Measurements from ENCODE around the gene ARID1B. TPM values are rescaled to one million over a fixed set of nuclear protein-coding genes. Genes with fewer than 3 reads are reported as not detected.

ARID1B gene
- total and polyA plus RNA-seq, 9 of the 15 experiments (the other 6 are each of a cell fraction or from before 2014, with no cell fraction given), result 12.5 to 50.5 (median 25.8) TPM

DNA sequence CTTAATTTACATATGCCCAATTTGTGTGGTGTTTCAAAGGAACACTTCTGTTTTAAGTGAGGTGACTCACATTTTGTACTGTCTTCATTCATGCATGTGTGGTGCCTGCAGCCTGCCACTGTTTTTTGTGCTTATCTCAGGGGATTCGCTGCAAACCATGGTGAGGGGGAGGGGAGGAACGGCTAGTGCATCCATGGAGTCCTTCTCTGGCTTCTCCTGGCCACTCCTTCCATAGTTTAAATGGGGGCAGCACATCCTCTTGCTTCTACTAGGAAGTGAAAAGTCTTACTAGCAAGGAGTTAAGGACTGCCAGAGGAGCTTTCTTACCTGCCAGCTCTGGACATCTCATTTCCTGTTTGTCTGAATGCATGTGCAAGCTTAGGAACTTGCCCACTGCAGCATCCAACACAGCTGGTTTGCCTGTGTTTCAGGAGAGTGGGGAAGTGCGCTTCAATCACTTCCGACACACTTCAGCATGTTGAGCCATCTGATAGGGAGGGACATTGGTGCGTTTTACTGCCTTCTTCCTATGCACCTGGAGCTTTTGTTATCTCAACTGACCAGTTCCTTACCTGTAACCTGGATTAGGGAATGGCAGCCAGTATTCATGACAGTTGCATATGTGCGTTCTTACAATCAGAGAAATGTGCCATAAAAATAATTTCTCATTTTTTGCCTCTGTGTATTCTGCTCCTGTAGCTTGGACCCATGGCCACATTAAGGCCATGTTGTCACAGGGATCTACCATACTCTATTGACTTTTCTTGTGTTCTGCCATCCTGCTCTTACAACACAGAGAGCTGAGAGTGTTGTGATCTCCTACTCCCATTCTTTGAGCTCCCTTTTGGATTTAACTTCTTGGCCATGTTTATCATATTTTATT, 211.3 kb downstream of the ARID1B start (continued):
- TF ChIP-seq ZNF444 (CRISPR knock-in tag; IDR thresholded peaks at IDR 0.05), result no peak
- TF ChIP-seq FOXA1 (IDR thresholded peaks at IDR 0.05; ENCODE audit: borderline replicate concordance), result no peak
- no peak for TF ChIP-seq ARID2 (IDR thresholded peaks at IDR 0.05)
- no peak for TF ChIP-seq NFXL1 (CRISPR knock-in tag; IDR thresholded peaks at IDR 0.05)
- TF ChIP-seq, protein P1, sequence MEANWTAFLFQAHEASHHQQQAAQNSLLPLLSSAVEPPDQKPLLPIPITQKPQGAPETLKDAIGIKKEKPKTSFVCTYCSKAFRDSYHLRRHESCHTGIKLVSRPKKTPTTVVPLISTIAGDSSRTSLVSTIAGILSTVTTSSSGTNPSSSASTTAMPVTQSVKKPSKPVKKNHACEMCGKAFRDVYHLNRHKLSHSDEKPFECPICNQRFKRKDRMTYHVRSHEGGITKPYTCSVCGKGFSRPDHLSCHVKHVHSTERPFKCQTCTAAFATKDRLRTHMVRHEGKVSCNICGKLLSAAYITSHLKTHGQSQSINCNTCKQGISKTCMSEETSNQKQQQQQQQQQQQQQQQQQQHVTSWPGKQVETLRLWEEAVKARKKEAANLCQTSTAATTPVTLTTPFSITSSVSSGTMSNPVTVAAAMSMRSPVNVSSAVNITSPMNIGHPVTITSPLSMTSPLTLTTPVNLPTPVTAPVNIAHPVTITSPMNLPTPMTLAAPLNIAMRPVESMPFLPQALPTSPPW (CRISPR knock-in tag; IDR thresholded peaks at IDR 0.05), result no peak
- no peak for TF ChIP-seq STAT5B (CRISPR knock-in tag; IDR thresholded peaks at IDR 0.05)
- no peak for TF ChIP-seq ZNF445 (CRISPR knock-in tag; IDR thresholded peaks at IDR 0.05; ENCODE audit: low read depth)
- 0 out of 2 replicates have a peak, but pooled peaks have one; percentile 18 for TF ChIP-seq STAT5A (IDR thresholded peaks at IDR 0.05; ENCODE audit: borderline replicate concordance, low read length)
- TF ChIP-seq ZNF780A (CRISPR knock-in tag; IDR thresholded peaks at IDR 0.05), result no peak
- TF ChIP-seq, protein P2, sequence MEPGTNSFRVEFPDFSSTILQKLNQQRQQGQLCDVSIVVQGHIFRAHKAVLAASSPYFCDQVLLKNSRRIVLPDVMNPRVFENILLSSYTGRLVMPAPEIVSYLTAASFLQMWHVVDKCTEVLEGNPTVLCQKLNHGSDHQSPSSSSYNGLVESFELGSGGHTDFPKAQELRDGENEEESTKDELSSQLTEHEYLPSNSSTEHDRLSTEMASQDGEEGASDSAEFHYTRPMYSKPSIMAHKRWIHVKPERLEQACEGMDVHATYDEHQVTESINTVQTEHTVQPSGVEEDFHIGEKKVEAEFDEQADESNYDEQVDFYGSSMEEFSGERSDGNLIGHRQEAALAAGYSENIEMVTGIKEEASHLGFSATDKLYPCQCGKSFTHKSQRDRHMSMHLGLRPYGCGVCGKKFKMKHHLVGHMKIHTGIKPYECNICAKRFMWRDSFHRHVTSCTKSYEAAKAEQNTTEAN (CRISPR knock-in tag; IDR thresholded peaks at IDR 0.05), result no peak
- 0 out of 2 replicates have a peak, but pooled peaks have one; percentile 24 for TF ChIP-seq SMAD4 (CRISPR knock-in tag; conservative IDR thresholded peaks at IDR 0.05)
- no peak for TF ChIP-seq ZKSCAN8 (CRISPR knock-in tag; IDR thresholded peaks at IDR 0.05)
- TF ChIP-seq TRIM24 (IDR thresholded peaks at IDR 0.05), result peak; percentile 37 to 40; a peak in 3 of 4 replicates
- 0 out of 2 replicates have a peak, but pooled peaks have one; percentile 20 for TF ChIP-seq MTA2 (IDR thresholded peaks at IDR 0.05; ENCODE audit: low read depth)
- TF ChIP-seq, protein P3, sequence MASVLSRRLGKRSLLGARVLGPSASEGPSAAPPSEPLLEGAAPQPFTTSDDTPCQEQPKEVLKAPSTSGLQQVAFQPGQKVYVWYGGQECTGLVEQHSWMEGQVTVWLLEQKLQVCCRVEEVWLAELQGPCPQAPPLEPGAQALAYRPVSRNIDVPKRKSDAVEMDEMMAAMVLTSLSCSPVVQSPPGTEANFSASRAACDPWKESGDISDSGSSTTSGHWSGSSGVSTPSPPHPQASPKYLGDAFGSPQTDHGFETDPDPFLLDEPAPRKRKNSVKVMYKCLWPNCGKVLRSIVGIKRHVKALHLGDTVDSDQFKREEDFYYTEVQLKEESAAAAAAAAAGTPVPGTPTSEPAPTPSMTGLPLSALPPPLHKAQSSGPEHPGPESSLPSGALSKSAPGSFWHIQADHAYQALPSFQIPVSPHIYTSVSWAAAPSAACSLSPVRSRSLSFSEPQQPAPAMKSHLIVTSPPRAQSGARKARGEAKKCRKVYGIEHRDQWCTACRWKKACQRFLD (CRISPR knock-in tag; IDR thresholded peaks at IDR 0.05), result no peak
- TF ChIP-seq, protein P4, sequence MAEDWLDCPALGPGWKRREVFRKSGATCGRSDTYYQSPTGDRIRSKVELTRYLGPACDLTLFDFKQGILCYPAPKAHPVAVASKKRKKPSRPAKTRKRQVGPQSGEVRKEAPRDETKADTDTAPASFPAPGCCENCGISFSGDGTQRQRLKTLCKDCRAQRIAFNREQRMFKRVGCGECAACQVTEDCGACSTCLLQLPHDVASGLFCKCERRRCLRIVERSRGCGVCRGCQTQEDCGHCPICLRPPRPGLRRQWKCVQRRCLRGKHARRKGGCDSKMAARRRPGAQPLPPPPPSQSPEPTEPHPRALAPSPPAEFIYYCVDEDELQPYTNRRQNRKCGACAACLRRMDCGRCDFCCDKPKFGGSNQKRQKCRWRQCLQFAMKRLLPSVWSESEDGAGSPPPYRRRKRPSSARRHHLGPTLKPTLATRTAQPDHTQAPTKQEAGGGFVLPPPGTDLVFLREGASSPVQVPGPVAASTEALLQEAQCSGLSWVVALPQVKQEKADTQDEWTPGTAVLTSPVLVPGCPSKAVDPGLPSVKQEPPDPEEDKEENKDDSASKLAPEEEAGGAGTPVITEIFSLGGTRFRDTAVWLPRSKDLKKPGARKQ (CRISPR knock-in tag; IDR thresholded peaks at IDR 0.05), result no peak
- TF ChIP-seq, protein P5, sequence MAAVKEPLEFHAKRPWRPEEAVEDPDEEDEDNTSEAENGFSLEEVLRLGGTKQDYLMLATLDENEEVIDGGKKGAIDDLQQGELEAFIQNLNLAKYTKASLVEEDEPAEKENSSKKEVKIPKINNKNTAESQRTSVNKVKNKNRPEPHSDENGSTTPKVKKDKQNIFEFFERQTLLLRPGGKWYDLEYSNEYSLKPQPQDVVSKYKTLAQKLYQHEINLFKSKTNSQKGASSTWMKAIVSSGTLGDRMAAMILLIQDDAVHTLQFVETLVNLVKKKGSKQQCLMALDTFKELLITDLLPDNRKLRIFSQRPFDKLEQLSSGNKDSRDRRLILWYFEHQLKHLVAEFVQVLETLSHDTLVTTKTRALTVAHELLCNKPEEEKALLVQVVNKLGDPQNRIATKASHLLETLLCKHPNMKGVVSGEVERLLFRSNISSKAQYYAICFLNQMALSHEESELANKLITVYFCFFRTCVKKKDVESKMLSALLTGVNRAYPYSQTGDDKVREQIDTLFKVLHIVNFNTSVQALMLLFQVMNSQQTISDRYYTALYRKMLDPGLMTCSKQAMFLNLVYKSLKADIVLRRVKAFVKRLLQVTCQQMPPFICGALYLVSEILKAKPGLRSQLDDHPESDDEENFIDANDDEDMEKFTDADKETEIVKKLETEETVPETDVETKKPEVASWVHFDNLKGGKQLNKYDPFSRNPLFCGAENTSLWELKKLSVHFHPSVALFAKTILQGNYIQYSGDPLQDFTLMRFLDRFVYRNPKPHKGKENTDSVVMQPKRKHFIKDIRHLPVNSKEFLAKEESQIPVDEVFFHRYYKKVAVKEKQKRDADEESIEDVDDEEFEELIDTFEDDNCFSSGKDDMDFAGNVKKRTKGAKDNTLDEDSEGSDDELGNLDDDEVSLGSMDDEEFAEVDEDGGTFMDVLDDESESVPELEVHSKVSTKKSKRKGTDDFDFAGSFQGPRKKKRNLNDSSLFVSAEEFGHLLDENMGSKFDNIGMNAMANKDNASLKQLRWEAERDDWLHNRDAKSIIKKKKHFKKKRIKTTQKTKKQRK (IDR thresholded peaks at IDR 0.05; ENCODE audit: borderline replicate concordance, low read depth, low read length), result no peak
- TF ChIP-seq SAP30 (IDR thresholded peaks at IDR 0.05; ENCODE audit: borderline replicate concordance, insufficient read depth, low read depth, low read length, poor library complexity, severe bottlenecking), result no peak
